ENCODE results near the gene PCDH9.
"Not testable (repeated sequence)": the region's sequence is repeated elsewhere in the genome, so short reads cannot be mapped to it uniquely, and the experiment has no call there.

PCDH9 gene

DNA sequence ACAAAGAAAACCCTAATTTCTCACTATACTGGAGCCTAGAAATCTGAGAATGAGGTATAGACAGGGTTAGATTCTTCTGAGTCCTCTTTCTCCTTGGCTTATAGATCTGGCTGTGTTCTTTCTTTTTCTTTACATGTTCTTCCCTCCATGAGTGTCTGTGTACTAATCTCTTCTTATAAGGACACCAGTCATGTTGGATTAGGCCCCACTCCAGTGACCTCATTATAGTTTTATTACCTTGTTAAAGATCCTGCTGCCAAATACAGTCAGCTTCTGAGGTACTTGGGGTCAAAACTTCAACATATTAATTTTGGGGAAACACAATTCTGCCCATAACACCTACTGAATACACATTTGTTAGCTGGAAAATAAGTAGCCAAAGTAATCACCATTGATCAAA is 302.6 kb downstream of the PCDH9 start:
- in situ Hi-C loops (cut with MboI; ENCODE audit: low sequenced_read_pairs) = no loop called here

- in situ Hi-C loops (cut with MboI; ENCODE audit: low sequenced_read_pairs) = no loop called here
Measured at GRCh38 chr13:66926851-66927524, 303.1 kb downstream of the PCDH9 start.

GRCh38 chr13:66926200-66926850 is 303.8 kb downstream of the PCDH9 start:
- in situ Hi-C loops (cut with MboI; ENCODE audit: low sequenced_read_pairs) = no loop called here

- in situ Hi-C loops (cut with MboI; ENCODE audit: low sequenced_read_pairs) = no loop called here
Measured at GRCh38 chr13:66922444-66922843, 307.7 kb downstream of the PCDH9 start.

DNA sequence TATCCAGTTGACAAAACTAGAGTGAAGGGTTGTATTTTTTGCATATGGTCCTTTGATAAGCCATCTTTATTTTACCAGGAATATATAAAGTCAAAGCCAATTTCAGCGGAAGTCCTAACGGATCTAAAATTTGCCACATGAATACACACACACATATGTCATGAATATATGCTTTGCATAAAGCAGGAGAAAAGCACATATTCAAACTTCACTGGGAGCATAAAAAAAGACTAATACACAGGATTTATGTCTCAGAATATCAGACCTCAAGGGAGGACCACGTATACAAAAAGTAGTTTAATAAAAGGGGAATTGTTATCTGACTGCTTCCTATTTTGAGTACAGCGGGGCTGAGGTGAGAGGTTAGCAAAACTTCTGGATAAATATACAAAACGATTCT is 308.7 kb downstream of the PCDH9 start:
- in situ Hi-C loops (cut with MboI; ENCODE audit: low sequenced_read_pairs) = no loop called here

DNA sequence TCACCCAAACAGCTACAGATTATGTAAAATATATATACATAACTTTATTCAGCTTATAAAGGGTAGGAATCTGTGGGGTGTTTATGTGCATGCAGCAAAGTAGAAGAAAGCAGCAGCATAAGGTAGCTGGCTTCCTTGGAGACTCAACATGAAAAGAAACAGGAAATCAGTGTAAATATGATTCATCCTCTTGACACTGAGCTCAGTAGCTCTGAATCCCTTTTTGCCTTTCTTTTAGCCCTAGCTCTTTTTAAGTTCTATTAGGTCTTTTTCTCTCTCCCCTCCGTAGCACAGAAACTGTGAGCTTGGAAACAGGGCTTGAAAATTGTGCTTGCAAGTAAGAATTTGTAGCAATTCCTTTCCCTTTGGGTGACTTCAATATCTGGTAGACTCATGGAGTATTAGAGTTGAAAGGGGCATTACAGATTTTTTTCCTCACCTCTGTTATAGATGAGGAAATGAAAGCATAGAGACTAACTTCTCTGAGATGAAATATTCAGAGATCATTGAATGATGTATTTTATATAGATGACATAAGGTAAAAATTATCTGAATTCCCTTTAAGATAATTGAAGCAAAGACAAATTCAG is 314.4 kb downstream of the PCDH9 start:
- in situ Hi-C loops (cut with MboI; ENCODE audit: low sequenced_read_pairs) = no loop called here

DNA sequence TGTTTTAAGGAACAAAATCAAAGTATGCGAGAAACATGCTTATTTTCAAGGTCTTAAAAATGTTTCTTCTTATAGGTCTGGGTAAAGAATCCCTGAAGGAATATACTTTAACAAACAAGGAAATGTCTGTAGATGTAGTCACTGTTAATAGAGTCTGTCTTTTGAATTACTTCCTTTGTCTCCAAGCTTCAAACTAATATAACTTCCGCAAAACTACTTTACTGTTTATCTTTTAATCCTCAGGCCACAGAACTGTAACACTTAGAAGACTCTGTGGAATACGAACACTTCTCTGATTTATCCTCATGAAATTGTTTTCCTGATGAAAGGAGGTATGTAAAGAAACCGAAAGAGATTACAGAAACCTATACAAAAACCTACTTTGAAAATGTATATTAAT is 316.0 kb downstream of the PCDH9 start:
- in situ Hi-C loops (cut with MboI; ENCODE audit: low sequenced_read_pairs) = no loop called here

DNA sequence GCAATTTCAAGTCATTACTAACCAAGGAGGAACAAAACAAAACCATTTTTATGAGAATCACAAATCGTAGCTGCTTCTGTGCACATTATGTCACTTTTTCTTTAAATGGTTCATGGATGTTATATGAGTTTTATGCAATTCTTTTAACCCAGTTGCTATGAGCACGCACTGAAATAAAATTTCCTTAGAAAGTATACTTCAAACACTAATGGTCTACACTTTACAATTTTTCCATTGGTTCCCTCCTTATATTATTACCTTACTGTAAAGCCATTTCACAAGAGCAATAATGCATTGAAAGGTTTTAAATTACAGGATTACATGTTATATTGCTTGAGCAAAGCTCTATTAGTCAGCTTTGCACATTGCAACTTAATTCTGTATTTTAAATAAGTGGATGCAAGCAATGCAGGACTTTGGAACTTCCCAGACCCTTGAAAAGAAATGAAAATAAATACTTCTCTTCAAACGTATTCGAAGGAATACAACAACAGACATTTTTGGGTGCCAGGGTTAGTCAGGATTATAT is 318.7 kb downstream of the PCDH9 start:
- in situ Hi-C loops (cut with MboI; ENCODE audit: low sequenced_read_pairs) = no loop called here

DNA sequence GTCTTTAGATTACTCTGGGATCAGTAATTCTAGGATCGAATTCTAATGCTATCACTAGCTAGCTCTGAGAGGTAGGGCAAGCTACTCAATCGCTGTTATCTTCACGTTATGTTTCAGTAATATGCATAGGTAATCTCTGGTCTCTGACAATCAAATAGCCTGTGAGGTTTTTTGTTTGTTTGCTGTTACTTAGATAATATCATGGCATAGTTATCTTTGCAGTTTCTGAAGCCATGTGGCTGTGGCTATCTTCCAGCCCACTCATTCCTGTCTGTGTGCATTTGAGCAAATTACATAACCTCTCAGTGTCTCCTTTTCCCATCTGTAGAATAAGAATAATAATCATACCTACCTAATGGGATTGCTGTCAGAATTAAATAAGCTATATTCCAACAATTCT is 330.2 kb downstream of the PCDH9 start:
- in situ Hi-C loops (cut with MboI; ENCODE audit: low sequenced_read_pairs) = no loop called here

- in situ Hi-C loops (cut with MboI; ENCODE audit: low sequenced_read_pairs) = no loop called here
Measured at GRCh38 chr13:66896933-66897332, 333.2 kb downstream of the PCDH9 start.

DNA sequence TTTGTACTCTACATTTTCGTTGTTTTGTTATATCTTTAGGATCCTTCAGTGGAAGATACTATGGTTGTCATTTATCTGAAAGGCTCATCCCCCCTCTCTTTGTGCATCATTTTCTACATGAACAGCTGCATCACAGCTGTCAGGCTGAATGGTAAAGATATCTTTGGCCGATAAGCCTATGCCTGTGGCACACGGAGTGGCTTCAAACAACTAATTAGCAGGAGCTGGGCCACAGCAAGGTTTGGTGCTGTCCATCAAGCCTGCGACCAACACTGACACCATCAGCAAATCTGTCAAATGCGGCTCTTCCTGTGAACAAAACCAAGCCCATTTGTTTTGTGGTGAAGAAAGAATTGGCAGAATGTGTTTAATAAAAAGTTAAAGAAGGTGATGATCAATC is 334.4 kb downstream of the PCDH9 start:
- in situ Hi-C loops (cut with MboI; ENCODE audit: low sequenced_read_pairs) = no loop called here

DNA sequence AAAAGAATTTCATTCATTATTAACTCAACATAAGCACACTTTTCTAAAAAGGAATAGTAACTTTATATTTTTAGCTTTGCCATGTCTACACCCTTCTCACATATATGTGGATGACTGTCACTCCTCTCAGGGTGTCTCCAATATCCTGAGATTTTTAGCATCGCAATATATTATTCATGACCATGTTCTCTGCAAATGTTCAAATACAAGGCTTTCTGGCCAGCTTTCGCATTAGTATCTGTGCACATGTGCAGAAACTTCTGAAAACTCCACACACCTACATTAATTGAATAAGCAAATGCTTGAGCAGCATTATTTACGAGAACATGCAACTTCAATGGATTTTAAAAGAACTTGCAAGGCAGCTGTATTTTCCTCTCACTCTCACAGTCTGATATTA is 334.8 kb downstream of the PCDH9 start:
- in situ Hi-C loops (cut with MboI; ENCODE audit: low sequenced_read_pairs) = no loop called here

DNA sequence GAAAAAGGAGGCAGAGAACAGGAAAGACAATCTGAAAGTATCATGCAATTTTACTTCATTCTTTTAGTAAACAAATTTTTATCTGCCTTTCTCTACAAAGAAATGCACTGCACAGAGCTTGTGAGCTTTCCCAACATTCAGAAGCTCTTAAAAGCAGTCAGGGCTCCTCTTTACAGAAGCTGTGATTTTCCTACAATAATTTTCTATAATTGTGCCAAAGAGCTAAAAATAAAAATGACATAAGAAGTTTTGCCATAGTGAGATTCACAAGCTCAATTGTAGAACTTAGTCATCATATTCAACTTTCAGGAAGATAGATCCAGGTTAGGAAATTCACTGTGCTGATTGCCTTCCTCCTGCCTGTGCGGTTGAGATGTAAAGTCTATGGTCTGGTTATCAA is 341.4 kb downstream of the PCDH9 start:
- in situ Hi-C loops (cut with MboI; ENCODE audit: low sequenced_read_pairs) = no loop called here

GRCh38 chr13:66887088-66887487 is 343.0 kb downstream of the PCDH9 start:
- in situ Hi-C loops (cut with MboI; ENCODE audit: low sequenced_read_pairs) = no loop called here

- in situ Hi-C loops (cut with MboI; ENCODE audit: low sequenced_read_pairs) = no loop called here
Measured at GRCh38 chr13:66886264-66886663, 343.9 kb downstream of the PCDH9 start.

DNA sequence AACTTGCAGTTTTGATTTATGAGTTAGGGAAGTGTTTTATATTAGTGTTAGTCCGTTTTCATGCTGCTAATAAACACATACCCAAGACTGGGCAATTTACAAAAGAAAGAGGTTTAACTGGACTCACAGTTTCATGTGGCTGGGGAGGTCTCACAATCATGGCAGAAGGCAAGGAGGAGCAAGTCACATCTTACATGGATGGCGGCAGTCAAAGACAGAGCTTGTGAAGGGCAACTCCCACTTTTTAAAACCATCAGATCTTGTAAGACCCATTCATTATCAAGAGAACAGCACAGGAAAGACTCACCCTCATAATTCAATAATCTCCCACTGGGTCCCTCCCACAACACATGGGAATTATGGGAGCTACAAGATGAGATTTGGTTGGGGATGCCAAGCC is 349.0 kb downstream of the PCDH9 start:
- in situ Hi-C loops (cut with MboI; ENCODE audit: low sequenced_read_pairs) = not testable (repeated sequence)

- in situ Hi-C loops (cut with MboI; ENCODE audit: low sequenced_read_pairs) = no loop called here
Measured at GRCh38 chr13:66879988-66880387, 350.1 kb downstream of the PCDH9 start.

DNA sequence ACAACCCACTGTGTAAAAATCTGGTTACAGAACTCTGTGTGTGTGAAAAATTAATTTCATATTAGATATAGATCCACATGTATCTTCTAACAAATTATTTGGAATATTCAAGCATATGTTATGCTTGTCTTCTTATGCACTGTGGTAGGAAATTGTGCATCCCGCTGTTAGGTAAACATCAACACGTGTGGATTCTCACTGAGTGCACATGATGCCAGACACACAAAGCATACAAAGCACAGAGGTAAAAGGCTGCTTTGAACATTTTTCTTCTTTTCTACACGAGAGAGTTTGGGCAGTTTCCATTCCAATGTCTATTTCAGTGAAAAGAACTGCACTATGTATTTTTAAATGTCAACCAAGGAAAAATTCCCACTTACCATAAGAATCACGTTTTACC is 354.9 kb downstream of the PCDH9 start:
- in situ Hi-C loops (cut with MboI; ENCODE audit: low sequenced_read_pairs) = no loop called here

DNA sequence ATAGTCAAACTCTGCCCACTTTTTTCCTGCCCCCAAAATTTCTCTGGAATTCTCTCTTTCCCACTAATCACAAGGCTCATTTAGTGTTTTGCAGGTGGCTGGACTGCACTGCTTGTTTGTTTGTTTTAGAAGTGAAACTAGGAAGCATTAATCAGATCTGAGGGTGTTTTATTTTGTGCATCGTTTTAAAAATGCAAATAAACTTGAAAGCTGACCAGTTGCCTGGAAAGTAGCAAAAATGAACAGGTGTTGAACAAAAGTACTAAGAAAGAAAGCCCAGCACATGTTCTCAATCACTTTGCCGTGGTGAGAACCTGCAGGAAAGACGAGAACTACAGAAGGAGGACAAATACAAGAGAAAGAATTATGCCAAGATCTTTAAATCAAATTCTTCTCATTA is 365.5 kb downstream of the PCDH9 start:
- in situ Hi-C loops (cut with MboI; ENCODE audit: low sequenced_read_pairs) = no loop called here

- in situ Hi-C loops (cut with MboI; ENCODE audit: low sequenced_read_pairs) = no loop called here
Measured at GRCh38 chr13:66860878-66861417, 369.2 kb downstream of the PCDH9 start.

DNA sequence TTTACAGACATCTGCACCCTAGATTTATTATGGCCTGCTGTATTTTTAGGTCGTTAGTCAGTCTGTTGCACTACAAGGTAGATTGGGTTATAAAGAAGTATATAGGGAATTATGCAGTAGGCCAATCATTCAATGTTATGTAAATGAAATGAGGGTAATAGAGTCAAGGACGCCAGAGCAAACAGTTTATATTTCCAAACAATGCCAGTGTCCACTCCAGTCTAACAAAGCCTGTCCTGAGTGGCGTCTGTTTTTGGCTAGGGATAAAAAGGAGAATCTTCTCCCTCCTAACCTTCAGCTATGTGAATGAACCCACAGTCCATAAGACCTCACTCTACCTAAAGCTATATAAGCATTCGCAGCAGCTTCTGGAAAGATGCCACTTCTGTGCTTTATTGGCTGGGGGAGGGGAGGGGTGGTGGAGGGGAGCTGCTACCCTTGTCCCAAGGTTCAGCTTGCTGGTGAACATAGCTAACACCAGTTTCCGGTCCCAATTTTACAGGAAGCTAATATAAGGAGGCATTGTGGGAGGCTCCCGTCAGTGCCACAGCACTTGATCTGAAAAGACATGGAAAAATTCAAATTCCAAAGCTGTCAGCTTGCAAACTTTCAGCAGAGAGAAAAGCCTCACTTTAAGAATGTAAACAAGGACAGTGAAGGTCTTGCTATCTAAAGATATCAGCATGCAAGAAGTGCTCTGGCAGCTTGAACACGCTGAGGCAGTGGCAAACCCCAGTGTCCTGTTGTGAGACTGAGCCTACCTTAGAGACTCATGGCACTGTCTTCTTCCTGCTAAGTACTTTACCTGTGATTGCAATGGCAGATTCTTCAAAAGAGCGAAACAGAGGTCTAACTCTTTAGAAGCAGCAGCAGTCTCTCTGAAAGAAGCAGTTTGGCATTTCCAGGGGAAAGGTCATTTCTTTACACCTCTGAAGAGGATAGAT is 369.9 kb downstream of the PCDH9 start:
- in situ Hi-C loops (cut with MboI; ENCODE audit: low sequenced_read_pairs) = no loop called here

All from HL-60/S4 (cell line).